Heart left ventricle (tissue), 16 donors: ENCODE results near the gene CNN2. TPM values are rescaled to one million over a fixed set of nuclear protein-coding genes. Genes with fewer than 3 reads are reported as not detected.

Experiments
- ATAC-seq, 4 donors: fragments of 200-7000 bp; cut with Tn5 transposase; one replicate each; pipeline ENCODE4 v1.9.1; 2020 to 2022; ENCODE audit warnings: moderate library complexity in 4 of 4, mild to moderate bottlenecking in 3 of 4, moderate number of reproducible peaks in 1 of 4
- DNase-seq, 5 donors: peaks; one replicate each; pipeline ENCODE4 v3.0.0-alpha.2; 2020
- H3K27ac ChIP-seq, 12 donors: fragments of 200-600 bp; sonication (generic) in 4 of 12; one replicate each; pipeline versions ENCODE4 v1.5.0 to v1.8.0; 2016 to 2022; ENCODE audit warnings: mild to moderate bottlenecking in 2 of 12
- H3K27me3 ChIP-seq, 9 donors: fragments of 200-600 bp; sonication (generic) in 2 of 9; one replicate each; pipeline versions ENCODE4 v1.5.1 to v1.8.0; 2016 to 2022; ENCODE audit warnings: mild to moderate bottlenecking in 3 of 9
- H3K36me3 ChIP-seq, 9 donors: fragments of 200-600 bp; sonication (generic) in 2 of 9; one replicate each; pipeline versions ENCODE4 v1.5.0 to v1.8.0; 2018 to 2022; ENCODE audit warnings: mild to moderate bottlenecking in 2 of 9
- H3K4me1 ChIP-seq, 12 donors: fragments of 200-600 bp; sonication (generic) in 4 of 12; one replicate each; pipeline versions ENCODE4 v1.5.0 to v1.8.0; 2016 to 2022; ENCODE audit warnings: mild to moderate bottlenecking in 3 of 12
- H3K4me3 ChIP-seq, 12 donors: fragments of 200-600 bp; sonication (generic) in 4 of 12; one replicate each; pipeline versions ENCODE4 v1.5.0 to v1.8.0; 2017 to 2022; ENCODE audit warnings: mild to moderate bottlenecking in 9 of 12, moderate library complexity in 4 of 12
- H3K9me3 ChIP-seq, 12 donors: fragments of 200-600 bp; sonication (generic) in 4 of 12; one replicate each; pipeline versions ENCODE4 v1.5.0 to v1.8.0; 2016 to 2022; ENCODE audit warnings: mild to moderate bottlenecking in 1 of 12
- POLR2A ChIP-seq, 2 donors: fragments of 450-650 bp; IDR thresholded peaks; one replicate each; pipeline ENCODE4 v1.6.1; 2017; ENCODE audit warnings: antibody characterized with exemption in 2 of 2, mild to moderate bottlenecking in 2 of 2, moderate library complexity in 2 of 2
- WGBS, 4 donors: extraction: QIAGEN DNeasy Blood & Tissue Kit in 2 of 4; methylation state at CpG; one replicate each; pipeline versions ENCODE4 v1.1.5 to v1.1.7; 2013 to 2018; 5-methylcytosine and 5-hydroxymethylcytosine counted together
- intact Hi-C, 10 donors: fragments of 100-400 bp; cut with DNase I; formaldehyde crosslinking; loops; one replicate each; pipeline versions ENCODE4 v1.11.1 to v1.14.2; 2022
- polyA plus RNA-seq, 2 donors: library from polyadenylated mRNA; stranded (reverse); fragments of 200-250 nt; gene quantifications; one replicate each; pipeline ENCODE4 v1.2.3, GENCODE V29; 2013
- total RNA-seq, 9 donors: library from RNA; depleted of rRNA in 2 of 9; stranded (reverse); fragments of >200 nt in 2 of 9; fragmentation: NEBNext Ultra II Directional in 3 of 9; extraction: Animal tissue kit (Norgen Biotek cat#: 25700) in 3 of 9; gene quantifications; one replicate each; pipeline versions ENCODE4 v1.1.0 to v1.2.4, GENCODE V29; 2016 to 2023
- TF ChIP-seq, protein P1 (sequence below), 12 donors: fragments of 200-600 bp; sonication (generic) in 4 of 12; IDR thresholded peaks; one replicate each; pipeline versions ENCODE4 v1.5.0 to v1.8.0; 2018 to 2022; ENCODE audit warnings: antibody characterized with exemption in 12 of 12, mild to moderate bottlenecking in 5 of 12
- donor health status: ischemic (EF 13 %, LVEDD 7.1; RV severe dilation, severe dysfunction).
- donor health status: healthy with polysubstance abuse.
- donor health status: DM: no; HTN: yes; CAD: no.
- donor health status: DM: no; HTN: no; CAD: no.
- donor health status: ischemic (EF 25% LVEDD 6.9; RV normal size, moderate dysfunction).
- donor health status: ischemic (EF 25% LVEDD 5.7; RV mildly dilated, moderate dysfunction).
- donor health status: healthy.
- donor health status: DM: yes; HTN: yes; CAD: no.
- donor health status: ischemic (EF 35%, LVEDD 5.7; RV mildly dilated, moderate dysfunction).
- donor health status: nonischemic (EF 11% LVEDD 7.7; RV severe dilation, severe dysfunction).
- donor health status: DM: yes; HTN: yes; CAD: no.
- donor health status: PGD.
- donor health status: ischemic (EF 29% LVEDD 5.4; RV normal size, mild dysfunction).
- donor health status: nonischemic (EF 23%, LVEDD 6.1; RV moderate dilation, normal function).

Gene CNN2
- total and polyA plus RNA-seq, 11 donors: 26.2 to 98.5 (median 58.2) TPM

DNA sequence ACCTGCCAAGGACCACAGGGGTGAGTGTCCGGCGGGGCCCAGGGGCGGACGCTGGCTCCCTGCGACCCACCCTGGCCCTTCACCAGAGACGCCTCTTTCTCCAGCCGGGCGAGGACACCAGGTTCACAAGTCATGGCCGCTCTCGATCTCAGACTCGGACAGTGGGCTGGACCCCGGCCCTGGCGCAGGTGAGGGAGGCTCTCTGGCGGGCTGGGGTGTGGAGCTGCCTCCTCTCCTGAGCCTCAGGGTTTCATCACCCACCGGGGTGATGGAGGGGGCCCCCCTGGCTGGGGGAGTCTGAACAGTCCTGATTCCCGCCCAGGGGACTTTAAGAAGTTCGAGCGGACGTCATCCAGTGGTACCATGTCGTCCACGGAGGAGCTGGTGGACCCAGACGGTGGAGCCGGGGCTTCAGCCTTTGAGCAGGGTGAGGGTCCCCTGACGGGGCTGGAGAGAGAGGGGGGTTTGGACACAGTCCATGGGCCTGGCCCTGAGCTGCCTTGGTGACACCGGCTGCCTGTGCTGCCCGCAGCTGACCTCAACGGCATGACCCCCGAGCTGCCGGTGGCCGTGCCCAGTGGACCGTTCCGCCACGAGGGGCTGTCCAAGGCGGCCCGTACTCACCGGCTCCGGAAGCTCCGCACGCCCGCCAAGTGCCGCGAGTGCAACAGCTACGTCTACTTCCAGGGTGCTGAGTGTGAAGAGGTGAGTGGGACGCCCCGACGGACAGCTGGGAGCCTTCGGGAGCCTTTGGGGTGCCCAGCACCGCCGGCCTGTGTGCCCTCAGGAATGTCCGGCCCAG is 54.2 kb downstream of the CNN2 start:
- Histone ChIP-seq H3K9me3 (no peaks in the 10 kb centered on the region), H3K36me3 (peaks cover 0 to 67% (median 0%) of the 10 kb centered on the region in 9 donors), H3K4me1 (peaks cover 0 to 44% (median 3%) of the 10 kb centered on the region in 12 donors), H3K4me3 (no peak overlapping the region), H3K27me3 (peaks cover 0 to 6% (median 0%) of the 10 kb centered on the region in 9 donors), H3K27ac (no peak overlapping the region)
- intact Hi-C loops: loop anchor here in 1 of 10 donors (10.0 kb wide), 1 partner anchor 46 kb away; no protein-coding TSS in a partner anchor
- no peak for DNase-seq
- no peak for ATAC-seq
- no peak for TF ChIP-seq POLR2A (IDR thresholded peaks at IDR 0.05)
- TF ChIP-seq, protein P1, sequence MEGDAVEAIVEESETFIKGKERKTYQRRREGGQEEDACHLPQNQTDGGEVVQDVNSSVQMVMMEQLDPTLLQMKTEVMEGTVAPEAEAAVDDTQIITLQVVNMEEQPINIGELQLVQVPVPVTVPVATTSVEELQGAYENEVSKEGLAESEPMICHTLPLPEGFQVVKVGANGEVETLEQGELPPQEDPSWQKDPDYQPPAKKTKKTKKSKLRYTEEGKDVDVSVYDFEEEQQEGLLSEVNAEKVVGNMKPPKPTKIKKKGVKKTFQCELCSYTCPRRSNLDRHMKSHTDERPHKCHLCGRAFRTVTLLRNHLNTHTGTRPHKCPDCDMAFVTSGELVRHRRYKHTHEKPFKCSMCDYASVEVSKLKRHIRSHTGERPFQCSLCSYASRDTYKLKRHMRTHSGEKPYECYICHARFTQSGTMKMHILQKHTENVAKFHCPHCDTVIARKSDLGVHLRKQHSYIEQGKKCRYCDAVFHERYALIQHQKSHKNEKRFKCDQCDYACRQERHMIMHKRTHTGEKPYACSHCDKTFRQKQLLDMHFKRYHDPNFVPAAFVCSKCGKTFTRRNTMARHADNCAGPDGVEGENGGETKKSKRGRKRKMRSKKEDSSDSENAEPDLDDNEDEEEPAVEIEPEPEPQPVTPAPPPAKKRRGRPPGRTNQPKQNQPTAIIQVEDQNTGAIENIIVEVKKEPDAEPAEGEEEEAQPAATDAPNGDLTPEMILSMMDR (IDR thresholded peaks at IDR 0.05): no peak
- 93 to 96% (median 95%) methylated on average over 28 to 50 of the region's 50 CpGs for WGBS, 4 donors

DNA sequence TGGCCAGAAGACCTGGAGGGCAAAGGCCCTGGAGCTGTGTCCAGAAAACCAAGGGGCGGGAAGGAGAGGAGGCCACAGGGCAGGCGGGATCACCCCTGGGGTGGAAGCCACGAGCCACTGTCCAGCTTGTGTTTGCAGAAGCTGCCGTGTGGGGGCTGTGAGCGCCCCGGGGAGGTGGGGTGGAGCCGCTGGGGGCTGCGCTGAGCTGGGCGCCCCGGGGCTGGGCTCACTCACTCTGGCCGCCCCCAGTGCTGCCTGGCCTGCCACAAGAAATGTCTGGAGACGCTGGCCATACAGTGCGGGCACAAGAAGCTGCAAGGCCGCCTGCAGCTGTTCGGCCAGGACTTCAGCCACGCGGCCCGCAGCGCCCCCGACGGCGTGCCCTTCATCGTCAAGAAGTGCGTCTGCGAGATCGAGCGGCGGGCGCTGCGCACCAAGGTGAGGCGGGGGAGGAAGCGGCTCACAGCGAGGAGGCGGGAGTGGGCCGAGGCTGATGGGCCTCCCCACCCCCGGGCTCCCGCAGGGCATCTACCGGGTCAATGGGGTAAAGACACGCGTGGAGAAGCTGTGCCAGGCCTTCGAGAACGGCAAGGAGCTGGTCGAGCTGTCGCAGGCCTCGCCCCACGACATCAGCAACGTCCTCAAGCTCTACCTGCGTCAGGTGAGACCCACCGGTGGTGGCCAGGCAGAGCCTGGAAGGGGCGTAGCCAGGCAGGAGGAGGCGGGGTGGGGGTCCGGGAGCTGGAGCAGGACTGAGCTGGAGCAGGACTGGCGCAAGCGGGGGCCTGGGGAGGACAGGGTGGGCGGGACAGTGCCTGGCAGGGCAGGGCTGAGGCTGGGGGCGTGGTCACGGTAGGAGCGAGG is 55.1 kb downstream of the CNN2 start:
- no peaks in the 10 kb centered on the region for H3K9me3 ChIP-seq
- intact Hi-C loops: loop anchor here in 1 of 10 donors (10.0 kb wide), 1 partner anchor 47 kb away; no protein-coding TSS in a partner anchor
- H3K4me1 ChIP-seq: peaks cover 0 to 43% (median 3%) of the 10 kb centered on the region in 12 donors
- TF ChIP-seq POLR2A (IDR thresholded peaks at IDR 0.05): no peak
- TF ChIP-seq, protein P1 (IDR thresholded peaks at IDR 0.05): no peak
- DNase-seq: peak in 2 of 5 donors; percentile 52 to 57
- H3K27me3 ChIP-seq: peaks cover 0 to 6% (median 0%) of the 10 kb centered on the region in 9 donors
- no peak overlapping the region for H3K27ac ChIP-seq
- ATAC-seq: no peak
- 68 to 80% (median 71%) methylated on average over 40 to 58 of the region's 58 CpGs for WGBS, 4 donors
- H3K4me3 ChIP-seq: peak overlapping the region in 1 of 12 donors; percentile 31
- peaks cover 0 to 71% (median 0%) of the 10 kb centered on the region in 9 donors for H3K36me3 ChIP-seq

DNA sequence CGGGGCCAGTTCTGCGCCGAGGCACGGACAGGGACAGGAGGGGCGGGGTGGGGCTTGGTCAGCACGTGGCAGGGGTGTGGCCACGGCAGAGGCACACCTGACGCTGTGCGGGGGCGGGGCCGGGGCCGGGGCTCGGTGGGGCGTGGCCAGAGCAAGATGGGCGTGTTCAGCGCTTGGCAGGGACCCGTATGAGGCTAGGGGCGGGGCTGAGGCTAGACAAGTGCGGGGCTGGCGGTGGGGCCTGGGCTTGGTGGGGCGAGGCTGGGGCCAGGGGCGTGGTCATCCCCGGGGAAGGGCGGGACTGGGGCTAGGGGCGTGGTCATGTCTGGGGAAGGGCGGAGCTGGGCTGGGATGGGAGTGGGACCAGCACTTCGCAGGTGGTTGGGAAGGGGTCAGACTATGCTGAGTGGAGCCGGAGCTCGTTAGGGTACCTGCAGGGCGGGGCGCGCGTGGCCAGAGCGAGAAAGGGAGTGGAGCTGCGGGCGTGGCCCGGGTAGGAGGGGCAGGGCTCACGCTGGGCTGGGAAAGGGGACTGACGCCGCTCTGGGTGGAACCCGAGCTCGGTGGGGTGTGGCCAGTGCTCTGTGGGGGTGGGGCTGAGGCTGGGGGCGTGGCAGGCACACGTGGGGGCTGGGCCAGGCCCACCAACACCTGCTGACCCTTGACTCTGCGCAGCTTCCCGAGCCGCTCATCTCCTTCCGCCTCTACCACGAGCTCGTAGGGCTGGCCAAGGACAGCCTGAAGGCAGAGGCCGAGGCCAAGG is 55.9 kb downstream of the CNN2 start:
- H3K27ac ChIP-seq: no peak overlapping the region
- peaks cover 0 to 43% (median 3%) of the 10 kb centered on the region in 12 donors for H3K4me1 ChIP-seq
- DNase-seq (peak in 2 of 5 donors; percentile 69 to 76), ATAC-seq (peak in 3 of 4 donors; percentile 53 to 64 (median 54))
- H3K27me3 ChIP-seq: peaks cover 0 to 6% (median 0%) of the 10 kb centered on the region in 9 donors
- H3K4me3 ChIP-seq: peak overlapping the region in 4 of 12 donors; percentile 12 to 31 (median 29)
- intact Hi-C loops: loop anchor here in 1 of 10 donors (10.0 kb wide), 1 partner anchor 48 kb away; no protein-coding TSS in a partner anchor
- 16 to 29% (median 26%) methylated on average over 22 to 51 of the region's 51 CpGs for WGBS, 4 donors
- H3K36me3 ChIP-seq: peaks cover 0 to 77% (median 0%) of the 10 kb centered on the region in 9 donors
- no peak for TF ChIP-seq POLR2A (IDR thresholded peaks at IDR 0.05)
- TF ChIP-seq, protein P1 (IDR thresholded peaks at IDR 0.05): no peak
- H3K9me3 ChIP-seq: no peaks in the 10 kb centered on the region
